Measurements from ENCODE around the gene ANKRD55. TPM values are rescaled to one million over a fixed set of nuclear protein-coding genes. Genes with fewer than 3 reads are reported as not detected.

The ANKRD55 gene
- total RNA-seq, 1 donor from 2014 or later = not detected

- DNase-seq (ENCODE audit: low spot score) = no peak
- intact Hi-C loops (cut with DNase I) = loop anchor here (5.0 to 10.0 kb wide), 2 partner anchors 102 to 185 kb away; partner anchors contain the start of gene IL6ST
These were observed 53.7 kb downstream of the ANKRD55 start for GRCh38 chr5:56179442-56179841.

- no peak for DNase-seq (ENCODE audit: low spot score)
- intact Hi-C loops (cut with DNase I) = loop anchor here (5.0 to 10.0 kb wide), 2 partner anchors 102 to 184 kb away; partner anchors contain the start of gene IL6ST
These were observed 54.3 kb downstream of the ANKRD55 start for GRCh38 chr5:56178823-56179222.

DNA sequence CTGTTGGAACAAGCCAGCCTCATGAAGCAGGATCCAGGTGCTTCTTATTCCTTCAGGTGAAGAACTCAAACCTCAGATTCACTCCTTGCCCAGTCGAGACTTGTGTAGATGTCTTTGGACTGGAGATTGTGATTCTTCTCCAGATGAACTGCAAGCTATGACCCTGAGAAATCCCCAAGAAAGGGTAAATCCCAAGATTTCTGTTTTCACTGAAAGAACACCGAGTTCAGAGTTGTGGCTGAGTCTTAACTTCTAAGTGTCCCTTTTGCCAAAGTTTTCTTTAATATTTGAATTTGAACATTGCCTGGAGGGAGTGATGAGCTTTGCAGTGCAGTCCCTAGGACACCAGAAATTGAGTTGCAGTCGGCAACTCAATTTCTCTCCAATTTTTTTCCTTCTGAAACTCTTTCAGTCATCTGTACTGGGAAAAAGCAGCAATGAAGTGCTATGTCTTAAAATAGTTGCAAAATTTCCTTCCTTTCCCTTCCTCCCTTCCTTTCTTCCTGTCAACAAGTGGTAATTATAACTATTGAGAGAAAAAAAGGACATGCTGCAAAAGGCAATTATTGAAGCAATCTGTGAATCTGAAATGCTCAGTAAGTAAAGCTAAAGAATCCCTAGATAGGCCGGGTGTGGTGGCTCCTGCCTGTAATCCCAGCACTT lies 56.1 kb downstream of the ANKRD55 start:
- intact Hi-C loops (cut with DNase I) = loop anchor here (5.0 to 10.0 kb wide), 2 partner anchors 100 to 182 kb away; partner anchors contain the start of gene IL6ST

GRCh38 chr5:56176155-56176798 lies 56.9 kb downstream of the ANKRD55 start:
- intact Hi-C loops (cut with DNase I) = loop anchor here (5.0 to 10.0 kb wide), 2 partner anchors 99 to 181 kb away; partner anchors contain the start of gene IL6ST
- no peak for DNase-seq (ENCODE audit: low spot score)

More for the DNA sequence above, 56.1 kb downstream of the ANKRD55 start:
- no peak for DNase-seq (ENCODE audit: low spot score)

DNA sequence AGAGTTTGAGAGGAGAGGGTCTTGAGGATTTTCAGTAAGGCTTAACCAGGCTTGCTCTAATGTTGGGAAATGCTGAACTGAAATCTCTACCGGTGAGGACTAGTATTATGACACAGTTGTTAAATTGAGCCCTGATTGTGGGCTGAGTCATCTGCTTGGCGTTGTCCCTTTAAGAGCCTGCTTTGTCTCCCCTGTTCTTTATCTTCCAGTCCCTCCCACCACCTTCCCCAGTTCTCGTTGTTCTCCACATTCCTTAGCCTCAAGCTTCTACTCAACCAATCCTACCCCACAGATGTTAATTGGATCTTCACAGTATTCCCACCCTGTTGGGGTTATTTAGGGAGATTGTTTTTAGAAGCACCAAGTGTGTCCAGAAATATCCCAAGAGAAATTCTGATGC lies 57.6 kb downstream of the ANKRD55 start:
- DNase-seq (ENCODE audit: low spot score) = no peak
- intact Hi-C loops (cut with DNase I) = loop anchor here (5.0 to 10.0 kb wide), 2 partner anchors 98 to 181 kb away; partner anchors contain the start of gene IL6ST

DNA sequence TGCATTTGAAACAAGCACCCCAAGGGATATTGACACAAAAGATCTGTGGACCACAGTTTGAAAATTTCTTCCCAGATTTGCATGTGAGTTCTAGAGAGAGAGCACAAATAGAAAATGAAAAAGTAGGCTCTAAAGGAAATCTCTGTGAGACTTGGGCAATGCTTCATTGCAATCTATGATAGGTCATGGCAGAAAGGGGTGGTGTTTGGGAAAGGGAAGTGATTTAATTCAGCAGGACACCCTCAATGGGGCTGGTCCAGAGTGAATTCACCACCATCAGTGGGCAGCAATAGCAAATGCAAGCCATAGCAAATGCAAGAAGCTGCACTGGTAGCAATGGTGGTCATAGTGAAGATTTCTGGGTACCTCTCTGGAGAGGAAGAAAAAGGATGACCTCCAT lies 58.1 kb downstream of the ANKRD55 start:
- intact Hi-C loops (cut with DNase I) = loop anchor here (5.0 to 10.0 kb wide), 2 partner anchors 98 to 180 kb away; partner anchors contain the start of gene IL6ST
- DNase-seq (ENCODE audit: low spot score) = no peak

GRCh38 chr5:56172241-56172640 lies 60.9 kb downstream of the ANKRD55 start:
- DNase-seq (ENCODE audit: low spot score) = no peak
- intact Hi-C loops (cut with DNase I) = loop anchor here (10.0 kb wide), 1 partner anchor 177 kb away; the partner anchor contains the start of gene IL6ST

DNA sequence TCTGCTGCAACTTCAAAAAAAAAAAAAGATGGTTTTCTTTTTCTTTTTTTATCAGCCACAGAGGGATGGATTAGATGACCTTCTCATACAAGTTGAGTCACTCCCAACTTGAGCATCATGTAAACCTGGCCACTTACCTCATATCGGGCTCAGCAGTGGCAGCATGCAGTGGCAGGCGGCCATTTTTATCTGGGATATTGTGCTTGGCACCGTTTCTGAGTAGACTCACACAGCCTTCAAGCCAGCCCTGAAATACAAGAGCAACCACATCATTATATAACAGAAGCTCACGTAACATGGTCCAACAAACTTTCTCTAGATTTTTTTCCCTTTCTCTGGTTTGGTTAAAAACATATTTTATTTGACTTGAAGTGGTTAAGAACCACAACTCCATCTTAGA lies 62.6 kb downstream of the ANKRD55 start:
- intact Hi-C loops (cut with DNase I) = loop anchor here (10.0 kb wide), 1 partner anchor 176 kb away; the partner anchor contains the start of gene IL6ST
- DNase-seq (ENCODE audit: low spot score) = no peak

- intact Hi-C loops (cut with DNase I) = loop anchor here (10.0 kb wide), 1 partner anchor 175 kb away; the partner anchor contains the start of gene IL6ST
- DNase-seq (ENCODE audit: low spot score) = no peak
These were observed 63.2 kb downstream of the ANKRD55 start for GRCh38 chr5:56169949-56170348.

- intact Hi-C loops (cut with DNase I) = no loop called here
- no peak for DNase-seq (ENCODE audit: low spot score)
These were observed 63.8 kb downstream of the ANKRD55 start for GRCh38 chr5:56169281-56169680.

DNA sequence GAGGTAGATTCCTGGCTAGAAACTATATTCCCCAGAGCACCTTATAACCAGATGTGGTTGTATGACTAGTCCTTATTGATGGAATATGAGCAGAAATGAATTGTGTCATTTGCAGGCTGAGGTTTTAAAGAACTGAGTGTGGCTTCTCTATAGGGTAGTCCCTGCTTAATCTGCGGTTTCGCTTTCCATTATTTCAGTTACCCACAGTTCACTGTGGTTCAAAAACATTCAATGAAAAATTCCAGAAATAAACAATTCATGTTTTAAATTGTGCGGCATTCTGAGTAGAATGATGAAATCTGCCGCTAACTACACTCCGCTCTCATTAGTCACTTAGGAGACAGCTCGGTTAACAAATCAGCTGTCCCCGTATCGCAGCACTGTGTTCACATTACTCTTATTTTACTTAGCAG lies 65.1 kb downstream of the ANKRD55 start:
- intact Hi-C loops (cut with DNase I) = no loop called here
- DNase-seq (ENCODE audit: low spot score) = no peak

- DNase-seq (ENCODE audit: low spot score) = no peak
- intact Hi-C loops (cut with DNase I) = no loop called here
These were observed 65.6 kb downstream of the ANKRD55 start for GRCh38 chr5:56167519-56167918.

DNA sequence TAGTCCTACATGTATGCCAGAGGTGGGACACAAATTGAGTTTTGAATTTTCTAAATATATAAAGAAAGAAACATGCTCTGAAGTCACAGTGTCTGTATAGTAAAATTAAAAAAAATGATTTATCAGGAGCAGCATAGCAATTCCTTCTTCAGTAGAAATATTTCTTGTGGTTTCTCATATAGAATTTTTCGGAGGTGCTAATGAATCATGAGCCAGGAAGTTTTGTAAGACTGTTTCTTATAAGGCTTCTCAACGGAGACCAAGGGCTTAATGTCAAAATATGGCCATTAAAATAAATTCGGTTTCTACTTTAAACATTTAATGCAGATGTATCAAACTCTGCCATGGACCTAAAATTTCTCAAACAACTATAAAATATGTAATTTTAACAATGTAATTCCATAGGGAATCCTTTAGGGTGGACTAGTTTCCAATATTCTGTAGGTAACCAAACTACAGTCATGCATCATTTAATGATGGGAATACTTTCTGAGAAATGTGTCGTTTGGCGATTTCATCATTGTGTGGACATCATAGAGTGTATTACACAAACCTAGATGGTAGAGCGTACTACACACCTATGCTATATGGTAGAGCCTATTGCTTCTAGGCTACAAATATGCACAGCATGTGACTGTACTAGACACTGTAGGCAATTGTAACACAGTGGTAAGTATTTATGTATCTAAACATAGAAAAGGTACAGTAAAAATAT lies 66.3 kb downstream of the ANKRD55 start:
- intact Hi-C loops (cut with DNase I) = no loop called here
- DNase-seq (ENCODE audit: low spot score) = no peak

DNA sequence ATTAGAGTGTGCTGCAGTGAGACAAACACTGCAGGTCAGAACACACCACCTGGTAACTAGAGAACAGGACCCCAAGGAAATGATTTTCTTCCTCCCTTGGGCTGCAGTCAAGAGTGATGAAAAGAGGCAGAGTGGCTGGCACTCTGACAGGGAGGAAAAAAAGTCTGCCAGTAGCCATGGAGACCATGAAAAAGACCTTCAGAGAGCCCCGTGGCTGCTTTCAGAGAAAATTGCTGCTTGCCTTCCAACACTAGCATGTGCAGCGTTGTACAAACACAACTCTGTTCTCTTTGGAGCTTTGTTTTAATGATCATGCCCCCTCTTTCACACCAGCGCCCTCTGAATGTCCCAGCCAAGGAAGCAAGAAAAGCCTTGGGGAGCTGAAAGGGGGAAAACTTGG lies 68.8 kb downstream of the ANKRD55 start:
- DNase-seq (ENCODE audit: low spot score) = no peak
- intact Hi-C loops (cut with DNase I) = no loop called here

DNA sequence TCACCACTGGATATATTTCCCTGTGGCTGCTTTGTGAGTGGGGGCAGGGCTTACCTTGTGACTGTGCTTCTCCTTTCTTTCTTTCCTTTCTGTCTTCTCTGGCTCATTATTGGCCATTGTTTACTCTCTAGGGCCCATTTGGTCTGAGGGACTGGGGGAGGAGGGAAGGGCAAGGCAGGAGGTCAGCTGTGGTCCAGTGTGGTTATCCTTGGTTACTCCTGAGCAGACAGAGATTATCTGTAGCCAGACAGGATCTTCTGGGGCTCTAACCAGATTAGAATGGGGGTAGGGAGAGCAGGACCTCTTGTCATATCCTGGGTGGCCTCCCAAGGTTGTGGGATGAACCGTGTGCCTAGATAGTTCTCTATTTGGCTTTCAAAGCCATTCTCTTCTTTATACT lies 71.2 kb downstream of the ANKRD55 start:
- DNase-seq (ENCODE audit: low spot score) = no peak
- intact Hi-C loops (cut with DNase I) = no loop called here

DNA sequence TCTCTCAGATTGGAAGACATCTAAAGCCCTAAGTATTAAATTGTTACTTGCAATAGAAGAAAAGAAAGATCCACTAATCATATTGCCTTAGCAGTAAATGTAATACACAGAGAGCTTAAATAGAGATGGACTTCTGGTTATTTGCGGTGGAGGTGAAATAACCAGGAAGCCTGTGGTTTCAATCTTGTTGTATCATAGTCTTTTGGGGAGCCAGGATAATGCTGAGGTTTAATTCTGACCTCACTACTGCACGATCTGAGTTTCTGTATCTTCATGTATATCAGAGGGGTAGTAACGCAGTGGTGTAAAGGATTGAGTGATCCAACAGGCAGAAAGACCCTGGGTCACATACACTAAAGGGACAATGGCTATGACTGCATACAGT lies 71.7 kb downstream of the ANKRD55 start:
- intact Hi-C loops (cut with DNase I) = no loop called here
- DNase-seq (ENCODE audit: low spot score) = no peak

- no peak for DNase-seq (ENCODE audit: low spot score)
- intact Hi-C loops (cut with DNase I) = no loop called here
These were observed 72.2 kb downstream of the ANKRD55 start for GRCh38 chr5:56160723-56161438.

DNA sequence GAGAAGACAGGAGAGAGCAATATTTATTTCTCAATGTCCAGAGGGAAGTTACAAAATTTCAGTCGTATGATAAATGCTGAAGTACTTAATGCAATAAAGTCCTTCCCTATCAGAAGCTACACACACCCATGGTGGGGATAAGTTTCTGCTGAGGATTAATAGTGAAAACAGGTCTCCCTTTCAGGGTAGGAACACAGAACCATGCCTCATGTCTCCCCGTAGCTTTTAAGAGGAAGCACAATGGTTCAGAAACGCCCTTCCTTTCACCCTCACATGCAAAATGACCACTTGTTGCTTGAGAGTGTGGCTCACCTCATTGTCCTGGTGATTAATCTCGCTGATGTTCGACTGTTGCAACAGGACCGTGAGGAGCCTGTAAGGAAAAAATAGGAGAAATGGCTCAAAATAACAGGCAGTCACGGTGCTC lies 73.6 kb downstream of the ANKRD55 start:
- intact Hi-C loops (cut with DNase I) = no loop called here

DNA sequence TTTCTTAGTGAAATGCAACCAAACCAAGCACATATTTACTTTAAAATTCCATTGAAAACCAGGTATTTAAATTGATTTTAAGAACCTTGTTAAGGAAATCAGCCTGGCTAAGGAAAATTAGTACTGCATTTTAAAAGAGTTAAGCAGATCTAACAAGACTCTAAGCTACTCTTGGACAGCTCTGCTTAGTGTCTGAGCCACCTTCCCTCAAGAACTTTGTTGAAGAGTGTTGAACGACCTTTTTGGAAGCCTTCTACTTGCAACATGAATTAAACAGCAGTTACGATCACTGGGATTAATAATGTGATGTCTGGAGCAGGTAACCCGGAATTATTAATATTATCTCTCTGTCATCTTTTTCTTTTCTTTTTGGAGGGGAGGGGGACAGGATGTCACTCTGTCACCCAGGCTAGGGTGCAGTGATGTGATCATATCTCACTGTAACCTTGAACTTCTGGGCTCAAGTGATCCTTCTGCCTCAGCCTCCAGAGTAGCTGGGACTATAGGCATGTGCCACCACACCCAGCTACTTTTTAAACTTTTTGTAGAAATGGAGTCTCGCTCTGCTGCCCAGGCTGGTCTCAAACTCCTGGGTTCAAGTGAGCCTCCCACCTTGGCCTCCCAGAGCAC lies 74.7 kb downstream of the ANKRD55 start:
- no peak for DNase-seq (ENCODE audit: low spot score)

More for the DNA sequence above, 73.6 kb downstream of the ANKRD55 start:
- no peak for DNase-seq (ENCODE audit: low spot score)

More for the DNA sequence above, 74.7 kb downstream of the ANKRD55 start:
- intact Hi-C loops (cut with DNase I) = no loop called here
